ENCODE data around the gene AGPAT3.

Gene AGPAT3

DNA sequence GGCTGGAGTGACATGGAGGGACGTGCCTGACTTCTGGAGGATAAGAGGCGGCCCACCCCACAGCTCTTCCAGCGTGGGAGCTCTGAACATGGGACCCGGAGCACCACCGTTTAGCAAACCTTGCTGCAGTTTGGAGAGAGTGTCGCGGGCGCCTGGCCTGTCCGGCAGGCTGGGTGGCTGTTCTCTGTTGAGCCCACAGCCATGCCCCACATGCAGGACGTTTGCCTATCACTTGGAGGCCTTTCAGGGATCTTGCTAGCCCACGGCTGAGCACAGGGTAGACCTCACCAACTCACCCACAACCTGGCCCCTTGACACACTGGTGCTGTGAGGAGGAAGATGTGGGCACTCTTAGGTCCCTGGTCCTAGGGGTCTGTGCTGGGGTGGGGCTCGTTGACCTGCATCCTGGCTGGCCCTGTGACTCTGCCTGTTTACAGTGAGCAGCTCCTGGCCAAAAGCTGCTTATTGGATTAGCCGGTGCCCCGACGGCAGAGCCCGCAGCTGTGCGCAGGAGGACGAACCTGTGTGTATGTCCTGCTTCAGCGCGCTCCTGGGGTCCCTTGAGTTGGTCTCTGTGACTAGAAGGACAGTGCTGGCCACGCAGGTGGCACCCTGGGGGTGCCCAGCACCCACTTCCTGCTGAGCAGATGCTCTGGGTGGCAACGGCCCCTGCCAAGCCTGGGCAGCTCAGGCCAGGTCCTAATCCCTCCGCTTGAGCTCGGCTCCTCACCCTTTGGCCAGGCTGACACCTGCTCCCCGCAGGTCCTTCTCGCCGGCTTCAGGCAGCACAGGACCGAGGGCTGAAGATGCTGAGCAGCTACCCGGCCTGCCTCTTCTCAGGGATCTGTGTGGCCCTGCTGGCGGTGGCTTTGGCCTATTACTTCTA, 74.7 kb downstream of the AGPAT3 start:
- Histone ChIP-seq H3K9me3 (ENCODE audit: control insufficient read depth, low read length) (no peaks in the 10 kb centered on the region), H2AFZ (ENCODE audit: low read depth, low read length) (no peak overlapping the region), H3K4me1 (ENCODE audit: control insufficient read depth, insufficient read depth, low read depth, low read length) (peaks cover 11% of the 10 kb centered on the region), H3K27me3 (ENCODE audit: control insufficient read depth in 1 of 2, insufficient read depth in 1 of 2, low read length in 2 of 2) (no peaks in the 10 kb centered on the region), H4K8ac (ENCODE audit: low read length) (peak overlapping the region; percentile 27), H2BK120ac (ENCODE audit: low read depth, low read length) (no peak overlapping the region), H3K79me1 (replicated peaks; ENCODE audit: low read length, poor library complexity, severe bottlenecking) (peaks cover 70% of the 10 kb centered on the region), H4K91ac (ENCODE audit: low read length) (peak overlapping the region; percentile 46), H3K23ac (ENCODE audit: low read length in 2 of 2) (no peak overlapping the region), H3K4ac (ENCODE audit: low read depth in 1 of 2, low read length in 2 of 2) (no peak overlapping the region), H3K4me2 (ENCODE audit: low read length, poor library complexity, severe bottlenecking) (no peak overlapping the region), H3K18ac (ENCODE audit: low read depth in 1 of 2, low read length in 2 of 2) (peak overlapping the region in 1 of 2 experiments; percentile 5), H3K27ac (ENCODE audit: low read length, poor library complexity, severe bottlenecking) (no peak overlapping the region), H2BK5ac (ENCODE audit: low read depth, low read length, poor library complexity, severe bottlenecking) (no peak overlapping the region), H2BK15ac (ENCODE audit: low read depth, poor library complexity, severe bottlenecking) (no peak overlapping the region), H2AK5ac (ENCODE audit: low read length, severe bottlenecking) (no peak overlapping the region), H2BK12ac (ENCODE audit: low read length in 2 of 2) (no peak overlapping the region), H3K36me3 (ENCODE audit: control insufficient read depth in 1 of 2, insufficient read depth in 2 of 2, low read depth in 1 of 2, low read length in 2 of 2) (peaks cover 2 to 60% of the 10 kb centered on the region in 2 experiments), H3K4me3 (ENCODE audit: insufficient read depth in 1 of 2, low read depth in 1 of 2, low read length in 2 of 2) (no peak overlapping the region), H3K9ac (ENCODE audit: low read length) (peak overlapping the region; percentile 80), H3K14ac (ENCODE audit: low read length in 2 of 2) (no peak overlapping the region)
- 91% methylated on average over 28 of the region's 30 CpGs for WGBS
- DNase-seq, result no peak

DNA sequence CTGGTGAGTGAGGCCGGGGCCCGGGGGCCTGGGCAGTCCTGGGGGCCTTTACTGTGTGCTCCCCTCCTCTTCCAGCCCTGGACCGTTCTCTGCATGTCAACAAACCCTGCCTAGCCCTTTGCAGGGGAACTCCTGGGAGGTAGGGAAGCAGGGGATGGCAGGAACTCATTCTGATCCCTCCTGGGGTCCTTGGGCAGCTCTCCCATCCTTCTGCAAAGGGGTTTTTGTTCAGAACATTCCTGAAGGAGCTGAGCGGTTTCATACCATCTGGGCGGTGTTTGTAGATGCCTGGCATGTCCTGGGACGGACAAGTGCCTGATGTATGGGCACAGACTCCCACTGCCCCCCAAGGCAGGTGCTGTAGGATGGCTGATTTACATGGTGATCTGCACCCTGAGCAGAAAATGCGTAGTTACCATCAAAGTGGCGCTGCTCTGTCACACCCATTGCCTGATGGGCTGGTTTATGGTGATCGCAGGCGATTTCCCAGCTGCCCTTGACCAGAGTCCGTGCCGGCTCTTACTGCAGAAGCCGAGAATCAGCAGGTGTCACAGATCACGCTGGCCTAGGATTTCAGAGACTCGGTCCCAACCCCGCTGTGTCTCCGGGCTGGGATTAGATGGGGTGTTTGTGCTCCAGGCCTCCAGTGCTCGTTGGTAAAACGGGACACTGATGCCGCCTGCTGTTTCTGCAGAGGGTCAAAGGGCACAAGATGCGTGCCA, 75.5 kb downstream of the AGPAT3 start:
- DNase-seq, result no peak
- Histone ChIP-seq H2BK15ac (ENCODE audit: low read depth, poor library complexity, severe bottlenecking) (no peak overlapping the region), H3K79me1 (replicated peaks; ENCODE audit: low read length, poor library complexity, severe bottlenecking) (peaks cover 69% of the 10 kb centered on the region), H3K14ac (ENCODE audit: low read length in 2 of 2) (no peak overlapping the region), H3K4ac (ENCODE audit: low read depth in 1 of 2, low read length in 2 of 2) (no peak overlapping the region), H3K18ac (ENCODE audit: low read depth in 1 of 2, low read length in 2 of 2) (no peak overlapping the region), H3K27ac (ENCODE audit: low read length, poor library complexity, severe bottlenecking) (no peak overlapping the region), H3K4me2 (ENCODE audit: low read length, poor library complexity, severe bottlenecking) (no peak overlapping the region), H3K9me3 (ENCODE audit: control insufficient read depth, low read length) (no peaks in the 10 kb centered on the region), H2BK12ac (ENCODE audit: low read length in 2 of 2) (no peak overlapping the region), H2BK120ac (ENCODE audit: low read depth, low read length) (no peak overlapping the region), H2BK5ac (ENCODE audit: low read depth, low read length, poor library complexity, severe bottlenecking) (no peak overlapping the region), H3K36me3 (ENCODE audit: control insufficient read depth in 1 of 2, insufficient read depth in 2 of 2, low read depth in 1 of 2, low read length in 2 of 2) (peaks cover 0 to 57% of the 10 kb centered on the region in 2 experiments), H3K27me3 (ENCODE audit: control insufficient read depth in 1 of 2, insufficient read depth in 1 of 2, low read length in 2 of 2) (no peaks in the 10 kb centered on the region), H4K8ac (ENCODE audit: low read length) (no peak overlapping the region), H3K4me1 (ENCODE audit: control insufficient read depth, insufficient read depth, low read depth, low read length) (peaks cover 13% of the 10 kb centered on the region), H4K91ac (ENCODE audit: low read length) (no peak overlapping the region), H2AK5ac (ENCODE audit: low read length, severe bottlenecking) (no peak overlapping the region), H2AFZ (ENCODE audit: low read depth, low read length) (no peak overlapping the region), H3K23ac (ENCODE audit: low read length in 2 of 2) (no peak overlapping the region), H3K4me3 (ENCODE audit: insufficient read depth in 1 of 2, low read depth in 1 of 2, low read length in 2 of 2) (no peak overlapping the region), H3K9ac (ENCODE audit: low read length) (no peak overlapping the region)
- 93% methylated on average over 21 of the region's 21 CpGs for WGBS

GRCh38 chr21:43942201-43942600, 77.2 kb downstream of the AGPAT3 start:
- no peak for DNase-seq
- Histone ChIP-seq H3K27me3 (ENCODE audit: control insufficient read depth in 1 of 2, insufficient read depth in 1 of 2, low read length in 2 of 2) (no peaks in the 10 kb centered on the region), H3K23ac (ENCODE audit: low read length in 2 of 2) (no peak overlapping the region), H3K36me3 (ENCODE audit: control insufficient read depth in 1 of 2, insufficient read depth in 2 of 2, low read depth in 1 of 2, low read length in 2 of 2) (peaks cover 0 to 51% of the 10 kb centered on the region in 2 experiments), H3K9ac (ENCODE audit: low read length) (no peak overlapping the region), H2BK120ac (ENCODE audit: low read depth, low read length) (no peak overlapping the region), H2AK5ac (ENCODE audit: low read length, severe bottlenecking) (no peak overlapping the region), H2BK15ac (ENCODE audit: low read depth, poor library complexity, severe bottlenecking) (no peak overlapping the region), H3K9me3 (ENCODE audit: control insufficient read depth, low read length) (no peaks in the 10 kb centered on the region), H3K79me1 (replicated peaks; ENCODE audit: low read length, poor library complexity, severe bottlenecking) (peaks cover 69% of the 10 kb centered on the region), H2BK12ac (ENCODE audit: low read length in 2 of 2) (no peak overlapping the region), H3K27ac (ENCODE audit: low read length, poor library complexity, severe bottlenecking) (no peak overlapping the region), H3K4ac (ENCODE audit: low read depth in 1 of 2, low read length in 2 of 2) (no peak overlapping the region), H3K18ac (ENCODE audit: low read depth in 1 of 2, low read length in 2 of 2) (no peak overlapping the region), H4K8ac (ENCODE audit: low read length) (no peak overlapping the region), H2AFZ (ENCODE audit: low read depth, low read length) (no peak overlapping the region), H3K4me1 (ENCODE audit: control insufficient read depth, insufficient read depth, low read depth, low read length) (peaks cover 17% of the 10 kb centered on the region), H3K14ac (ENCODE audit: low read length in 2 of 2) (no peak overlapping the region), H2BK5ac (ENCODE audit: low read depth, low read length, poor library complexity, severe bottlenecking) (no peak overlapping the region), H3K4me2 (ENCODE audit: low read length, poor library complexity, severe bottlenecking) (no peak overlapping the region), H3K4me3 (ENCODE audit: insufficient read depth in 1 of 2, low read depth in 1 of 2, low read length in 2 of 2) (no peak overlapping the region), H4K91ac (ENCODE audit: low read length) (no peak overlapping the region)
- WGBS, result 97% methylated on average over 20 of the region's 20 CpGs

GRCh38 chr21:43942621-43943020, 77.6 kb downstream of the AGPAT3 start:
- no peak overlapping the region for H3K4me3 ChIP-seq (ENCODE audit: insufficient read depth in 1 of 2, low read depth in 1 of 2, low read length in 2 of 2)
- no peak overlapping the region for H2AK5ac ChIP-seq (ENCODE audit: low read length, severe bottlenecking)
- H3K4ac ChIP-seq (ENCODE audit: low read depth in 1 of 2, low read length in 2 of 2), result no peak overlapping the region
- H3K36me3 ChIP-seq (ENCODE audit: control insufficient read depth in 1 of 2, insufficient read depth in 2 of 2, low read depth in 1 of 2, low read length in 2 of 2), result peaks cover 0 to 50% of the 10 kb centered on the region in 2 experiments
- peaks cover 69% of the 10 kb centered on the region for H3K79me1 ChIP-seq (replicated peaks; ENCODE audit: low read length, poor library complexity, severe bottlenecking)
- H2BK120ac ChIP-seq (ENCODE audit: low read depth, low read length), result no peak overlapping the region
- no peaks in the 10 kb centered on the region for H3K9me3 ChIP-seq (ENCODE audit: control insufficient read depth, low read length)
- H3K9ac ChIP-seq (ENCODE audit: low read length), result no peak overlapping the region
- H2BK5ac ChIP-seq (ENCODE audit: low read depth, low read length, poor library complexity, severe bottlenecking), result no peak overlapping the region
- WGBS, result 96% methylated on average over 12 of the region's 13 CpGs
- H3K14ac ChIP-seq (ENCODE audit: low read length in 2 of 2), result no peak overlapping the region
- H4K8ac ChIP-seq (ENCODE audit: low read length), result no peak overlapping the region
- no peak overlapping the region for H2BK12ac ChIP-seq (ENCODE audit: low read length in 2 of 2)
- no peak overlapping the region for H3K27ac ChIP-seq (ENCODE audit: low read length, poor library complexity, severe bottlenecking)
- no peak overlapping the region for H3K23ac ChIP-seq (ENCODE audit: low read length in 2 of 2)
- H4K91ac ChIP-seq (ENCODE audit: low read length), result no peak overlapping the region
- H2BK15ac ChIP-seq (ENCODE audit: low read depth, poor library complexity, severe bottlenecking), result no peak overlapping the region
- no peak overlapping the region for H3K18ac ChIP-seq (ENCODE audit: low read depth in 1 of 2, low read length in 2 of 2)
- H3K4me1 ChIP-seq (ENCODE audit: control insufficient read depth, insufficient read depth, low read depth, low read length), result peaks cover 17% of the 10 kb centered on the region
- no peak overlapping the region for H3K4me2 ChIP-seq (ENCODE audit: low read length, poor library complexity, severe bottlenecking)
- DNase-seq, result no peak
- no peaks in the 10 kb centered on the region for H3K27me3 ChIP-seq (ENCODE audit: control insufficient read depth in 1 of 2, insufficient read depth in 1 of 2, low read length in 2 of 2)
- H2AFZ ChIP-seq (ENCODE audit: low read depth, low read length), result no peak overlapping the region

All from mesenchymal stem cell (in vitro differentiated cells and primary cell).